T-helper 2 cell treated with Interferon-gamma antibody and Interleukin-4, amounts not matched to agents 100 ng/mL and 5 ng/mL, for 36 hours (primary cell): Measurements from ENCODE around the gene KRTAP10-7. TPM values are rescaled to one million over a fixed set of nuclear protein-coding genes. Genes with fewer than 3 reads are reported as not detected.
"Not testable (repeated sequence)": the region's sequence is repeated elsewhere in the genome, so short reads cannot be mapped to it uniquely, and the experiment has no call there.

Source experiments
- intact Hi-C: fragments of 100-400 bp; cut with micrococcal nuclease; formaldehyde crosslinking; loops from one replicate; pipeline ENCODE4 v1.15.1; 2023
- total RNA-seq: library from RNA; stranded (reverse); gene quantifications from 2 replicates; pipeline ENCODE4 v1.2.3, GENCODE V29; 2022

The KRTAP10-7 gene
- total RNA-seq, 1 donor from 2014 or later, result not detected

DNA sequence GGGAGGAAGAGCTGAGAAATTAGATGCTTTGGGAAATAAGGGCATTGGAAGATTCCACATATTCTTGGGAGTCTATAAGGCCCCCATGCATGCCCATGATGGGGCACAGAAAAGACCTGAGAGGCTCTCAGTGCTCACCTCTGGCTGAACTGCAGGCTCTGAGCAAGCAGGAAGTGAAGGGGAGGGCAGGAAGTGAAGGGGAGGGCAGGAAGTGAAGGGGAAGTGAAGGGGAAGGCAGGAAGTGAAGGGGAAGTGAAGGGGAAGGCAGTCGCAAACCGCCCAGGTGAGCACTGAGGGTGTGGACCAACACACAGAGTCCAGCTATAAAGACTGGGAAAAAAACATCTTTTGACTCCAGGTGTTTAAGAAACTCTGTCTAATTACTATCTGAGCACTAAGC is 30.0 kb downstream of the KRTAP10-7 start:
- intact Hi-C loops, result no loop called here

DNA sequence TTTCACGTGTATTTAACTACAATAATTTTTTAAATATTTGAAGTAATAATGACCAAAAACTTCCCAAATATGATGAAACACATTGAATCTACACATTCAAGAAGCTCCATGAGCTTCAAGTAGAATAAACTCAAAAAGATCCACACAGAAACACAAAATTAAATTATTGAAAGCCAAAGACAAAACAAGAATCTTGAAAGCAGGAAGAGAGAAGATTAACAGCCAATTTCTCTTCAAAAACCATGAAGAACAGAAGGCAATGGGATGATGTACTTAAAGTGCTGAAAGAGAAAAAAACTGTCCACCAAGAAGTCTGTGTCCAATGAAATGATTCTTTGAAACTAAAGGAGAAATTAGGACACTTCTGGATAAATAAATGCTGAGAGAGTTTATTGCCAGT is 31.7 kb downstream of the KRTAP10-7 start:
- intact Hi-C loops, result no loop called here

GRCh38 chr21:44636209-44637017 is 36.0 kb downstream of the KRTAP10-7 start:
- intact Hi-C loops, result no loop called here

GRCh38 chr21:44637018-44637850 is 36.8 kb downstream of the KRTAP10-7 start, which contains the start of gene KRTAP10-10:
TSS of gene KRTAP10-10 (plus strand) at chr21:44637356. CDS start at chr21:44637418, 62 bp downstream.
- intact Hi-C loops, result no loop called here

DNA sequence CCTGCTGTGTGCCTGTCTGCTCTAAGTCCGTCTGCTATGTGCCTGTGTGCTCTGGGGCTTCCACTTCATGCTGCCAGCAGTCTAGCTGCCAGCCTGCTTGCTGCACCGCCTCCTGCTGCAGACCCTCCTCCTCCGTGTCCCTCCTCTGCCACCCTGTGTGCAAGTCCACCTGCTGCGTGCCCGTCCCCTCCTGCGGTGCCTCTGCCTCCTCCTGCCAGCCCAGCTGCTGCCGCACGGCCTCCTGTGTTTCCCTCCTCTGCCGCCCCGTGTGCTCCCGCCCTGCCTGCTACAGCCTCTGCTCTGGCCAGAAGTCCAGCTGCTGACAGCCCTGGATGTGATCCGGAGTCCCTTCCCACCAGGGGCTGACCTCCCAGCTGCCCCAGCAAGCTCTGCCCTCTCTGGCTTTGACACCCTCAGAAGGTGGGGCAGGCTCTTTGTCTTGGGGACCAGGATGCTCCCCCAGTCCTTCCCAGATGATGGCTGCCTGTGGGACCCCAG is 37.5 kb downstream of the KRTAP10-7 start:
- intact Hi-C loops, result not testable (repeated sequence)

GRCh38 chr21:44638506-44639330 is 38.3 kb downstream of the KRTAP10-7 start:
- intact Hi-C loops, result not testable (repeated sequence)

- intact Hi-C loops, result no loop called here
Measured at GRCh38 chr21:44639331-44639655, 38.9 kb downstream of the KRTAP10-7 start.

GRCh38 chr21:44640761-44641160 is 40.4 kb downstream of the KRTAP10-7 start:
- intact Hi-C loops, result no loop called here

DNA sequence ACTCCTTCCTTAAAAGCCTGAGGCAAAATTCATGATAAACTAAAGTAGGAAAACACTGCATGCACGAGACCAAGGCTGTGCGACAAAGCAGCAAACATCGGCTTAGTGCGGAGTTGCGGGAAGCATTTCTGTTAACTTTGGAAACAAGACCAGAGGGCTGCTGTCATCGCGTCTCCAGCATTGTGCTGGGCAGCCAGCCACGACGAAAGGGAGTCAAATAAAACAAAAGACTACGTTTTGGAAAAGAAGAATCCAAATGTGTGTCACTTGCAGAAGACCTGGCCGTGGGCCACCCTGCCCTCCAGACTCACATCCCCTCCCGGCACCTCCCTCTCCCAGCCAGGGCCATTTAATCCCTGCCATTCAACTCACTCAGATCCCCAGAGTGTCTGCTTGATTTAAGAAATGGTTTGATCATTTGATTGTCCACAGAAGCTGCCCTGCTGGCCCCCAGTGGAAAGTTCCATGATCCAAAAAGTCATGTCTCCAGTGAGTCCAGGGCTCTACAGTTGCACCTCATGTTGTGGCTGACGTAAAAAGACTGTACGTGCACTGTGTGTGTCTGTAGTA is 43.4 kb downstream of the KRTAP10-7 start:
- intact Hi-C loops, result no loop called here

GRCh38 chr21:44644878-44645277 is 44.5 kb downstream of the KRTAP10-7 start:
- intact Hi-C loops, result no loop called here

DNA sequence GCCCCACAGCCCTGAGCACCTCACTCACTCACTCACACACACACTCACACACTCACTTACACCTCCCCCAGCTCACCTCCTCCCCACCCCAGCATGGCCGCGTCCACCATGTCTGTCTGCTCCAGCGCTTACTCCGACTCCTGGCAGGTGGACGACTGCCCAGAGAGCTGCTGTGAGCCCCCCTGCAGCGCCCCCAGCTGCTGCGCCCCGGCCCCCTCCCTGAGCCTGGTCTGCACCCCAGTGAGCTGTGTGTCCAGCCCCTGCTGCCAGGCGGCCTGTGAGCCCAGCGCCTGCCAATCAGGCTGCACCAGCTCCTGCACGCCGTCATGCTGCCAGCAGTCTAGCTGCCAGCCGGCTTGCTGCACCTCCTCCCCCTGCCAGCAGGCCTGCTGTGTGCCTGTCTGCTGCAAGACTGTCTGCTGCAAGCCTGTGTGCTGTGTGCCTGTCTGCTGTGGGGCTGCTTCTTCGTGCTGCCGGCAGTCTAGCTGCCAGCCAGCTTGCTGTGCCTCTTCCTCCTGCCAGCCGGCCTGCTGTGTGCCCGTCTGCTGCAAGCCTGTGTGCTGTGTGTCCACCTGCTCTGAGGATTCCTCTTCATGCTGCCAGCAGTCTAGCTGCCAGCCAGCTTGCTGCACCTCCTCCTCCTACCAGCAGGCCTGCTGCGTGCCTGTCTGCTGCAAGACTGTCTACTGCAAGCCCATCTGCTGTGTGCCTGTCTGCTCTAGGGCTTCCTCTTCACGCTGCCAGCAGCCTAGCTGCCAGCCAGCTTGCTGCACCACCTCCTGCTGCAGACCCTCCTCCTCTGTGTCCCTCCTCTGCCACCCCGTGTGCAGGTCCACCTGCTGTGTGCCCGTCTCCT is 46.2 kb downstream of the KRTAP10-7 start, which contains the start of gene KRTAP10-11:
Gene KRTAP10-11, plus strand, starts transcription at position 49 of the 856 bp plus-strand sequence. Its CDS starts 45 bp downstream, at position 94.
- intact Hi-C loops, result not testable (repeated sequence)

- intact Hi-C loops, result no loop called here
Measured at GRCh38 chr21:44647222-44647552, 46.8 kb downstream of the KRTAP10-7 start.

DNA sequence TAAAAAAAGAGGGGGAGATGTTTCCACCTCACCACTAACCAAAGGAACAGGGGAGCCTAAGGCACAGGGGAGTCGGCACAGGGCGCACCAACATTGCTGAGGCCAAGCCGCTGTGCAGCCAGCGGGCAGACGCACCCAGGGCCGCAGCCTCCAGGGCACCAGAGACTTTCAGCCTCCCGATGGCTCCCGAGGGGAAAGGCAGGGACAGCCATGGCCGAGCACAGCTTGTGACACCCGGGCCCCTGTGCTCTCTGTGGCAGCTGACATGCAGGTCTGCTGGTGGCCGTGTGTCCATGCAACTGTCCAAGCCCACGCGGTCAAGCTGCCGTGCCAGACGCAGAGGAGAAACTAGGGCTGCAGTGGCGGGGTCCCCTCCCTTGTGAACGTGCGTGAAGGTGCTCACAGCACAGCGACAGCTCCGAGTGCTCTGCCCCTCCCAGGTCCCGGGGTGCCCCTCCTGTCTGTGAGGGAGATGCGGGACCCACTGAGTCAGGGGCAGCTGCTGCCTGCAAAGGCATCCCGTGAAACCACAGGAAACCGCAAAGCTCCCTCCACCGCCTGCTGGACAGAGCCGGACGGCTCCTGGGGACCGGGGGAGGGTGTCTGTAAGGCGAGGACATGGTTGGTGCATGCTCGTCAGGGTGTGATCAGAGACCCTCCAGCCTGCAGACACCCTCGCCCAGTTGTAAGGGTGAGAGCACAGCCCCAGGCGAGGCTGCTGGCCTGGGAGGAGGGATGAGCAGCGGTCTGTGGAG is 48.3 kb downstream of the KRTAP10-7 start:
- intact Hi-C loops, result no loop called here

GRCh38 chr21:44649521-44650100 is 49.2 kb downstream of the KRTAP10-7 start:
- intact Hi-C loops, result no loop called here

DNA sequence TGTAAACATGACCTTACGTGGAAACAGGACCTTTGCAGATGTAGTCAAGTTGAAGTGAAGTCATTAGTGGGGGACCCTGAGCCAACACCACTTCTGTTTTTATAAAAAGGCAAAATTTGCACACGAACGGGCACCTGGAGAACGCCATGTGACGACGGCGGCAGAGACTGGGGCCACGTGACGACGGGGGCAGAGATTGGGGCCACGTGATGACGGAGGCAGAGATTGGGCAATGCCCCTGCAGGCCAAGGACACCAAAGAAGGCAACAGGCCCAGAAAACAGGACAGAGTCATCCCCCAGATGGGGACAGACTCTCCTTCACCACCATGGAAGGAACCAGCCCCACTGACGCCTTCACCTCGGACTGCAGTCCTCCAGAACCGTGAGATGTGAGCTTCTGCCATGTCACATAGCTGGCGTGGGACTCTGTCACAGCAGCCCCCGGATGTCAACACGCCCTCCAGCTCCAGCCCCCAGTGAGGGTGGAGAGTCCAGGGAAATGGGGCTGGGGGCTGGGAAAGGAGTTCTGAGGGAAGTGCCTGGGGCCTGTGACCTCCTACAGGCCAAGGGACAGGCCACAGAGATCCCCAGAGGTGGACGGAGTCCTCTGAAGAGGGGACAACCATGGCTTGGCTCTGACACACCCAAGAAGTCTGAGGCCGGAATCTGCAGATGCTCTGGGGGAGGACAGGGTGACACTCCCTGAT is 50.0 kb downstream of the KRTAP10-7 start:
- intact Hi-C loops, result no loop called here

GRCh38 chr21:44650973-44651675 is 50.7 kb downstream of the KRTAP10-7 start:
- intact Hi-C loops, result no loop called here
